HepG2 (cell line): Measurements from ENCODE around the gene EIF4A3. TPM values are rescaled to one million over a fixed set of nuclear protein-coding genes. Genes with fewer than 3 reads are reported as not detected.

ENCODE experiments used
- ATAC-seq: fragments of 200-7000 bp; cut with Tn5 transposase; 3 replicates; pipeline ENCODE4 v1.9.1; 2020; ENCODE audit warnings: mild to moderate bottlenecking, moderate library complexity
- BruUV-seq: library from RNA; stranded (reverse); fragments of 400-500 nt; replicated peaks from 2 replicates; lab custom pipeline; 2021; lab: Mats Ljungman, UMichigan
- CTCF ChIA-PET: fragments of 300-600 bp; formaldehyde crosslinking; extraction: SDS; loops from one replicate; lab custom pipeline; 2021; ENCODE audit warnings: low total read pairs, inconsistent platforms, low intra/inter-chr PET ratio; lab: Yijun Ruan, JAX
- POLR2A ChIA-PET: fragments of 350-600 bp; sonication (Branson Sonifier 250); formaldehyde crosslinking; loops from one replicate; lab custom pipeline; 2020; ENCODE audit warnings: antibody characterized with exemption, inconsistent platforms; lab: Yijun Ruan, JAX
- DNase-seq: peaks from one replicate; pipeline ENCODE4 v3.0.0-alpha.2; 2015; ENCODE audit warnings: low spot score
- FAIRE-seq: peaks from 3 replicates; lab custom pipeline; 2011; peaks lifted over from hg19 to GRCh38; lab: Jason Lieb, UNC
- H2AFZ ChIP-seq: one replicate; pipeline ENCODE4 v1.6.1; 2011; ENCODE audit warnings: low read length, inconsistent platforms
- H3K27ac ChIP-seq: fragments of 300-600 bp; 3 replicates; pipeline ENCODE4 v1.8.0; 2011; ENCODE audit warnings: mixed run types, mild to moderate bottlenecking, mixed read lengths, low read length, inconsistent platforms; ENCODE audit not compliant: insufficient read depth; ENCODE audit errors: extremely low read length
- H3K27me3 ChIP-seq, 2 experiments: fragments of 200-600 bp in 1 of 2; 2 replicates in 1 of 2; 3 replicates in 1 of 2; pipeline versions ENCODE4 v1.6.0 to v1.8.0; 2011; ENCODE audit warnings: low read length in 2 of 2, mild to moderate bottlenecking in 2 of 2, moderate library complexity in 2 of 2, inconsistent platforms in 1 of 2; ENCODE audit not compliant: insufficient read depth in 2 of 2, control insufficient read depth in 1 of 2
- H3K36me3 ChIP-seq, 2 experiments: fragments of 200-600 bp in 1 of 2; replicated peaks in 1 of 2; 2 replicates in 1 of 2; 3 replicates in 1 of 2; pipeline versions ENCODE4 v1.5.1 to v1.8.0; 2011; ENCODE audit warnings: low read length in 2 of 2, inconsistent platforms in 1 of 2; ENCODE audit not compliant: insufficient read depth in 2 of 2, control insufficient read depth in 1 of 2
- H3K4me1 ChIP-seq: 2 replicates; pipeline ENCODE4 v1.5.1; 2012; ENCODE audit warnings: low read length, inconsistent platforms; ENCODE audit not compliant: insufficient read depth
- H3K4me2 ChIP-seq: 2 replicates; pipeline ENCODE4 v1.6.0; 2011; ENCODE audit warnings: low read depth, low read length, inconsistent platforms
- H3K4me3 ChIP-seq, 3 experiments: fragments of 200-600 bp in 1 of 3; sonication (generic), shearing (Covaris generic) in 1 of 3; replicated peaks in 1 of 3; 2 replicates each; pipeline ENCODE4 v1.5.1; 2011 to 2016; ENCODE audit warnings: low read length in 3 of 3, inconsistent platforms in 2 of 3, low read depth in 2 of 3, mild to moderate bottlenecking in 2 of 3, control low read depth in 1 of 3, mixed read lengths in 1 of 3; ENCODE audit not compliant: insufficient read depth in 1 of 3
- H3K79me2 ChIP-seq: one replicate; pipeline ENCODE4 v1.6.1; 2011; ENCODE audit warnings: low read length, inconsistent platforms; ENCODE audit not compliant: insufficient read depth
- H3K9ac ChIP-seq: 2 replicates; pipeline ENCODE4 v1.6.0; 2011; ENCODE audit warnings: mild to moderate bottlenecking, low read depth, low read length, inconsistent platforms; ENCODE audit not compliant: insufficient read depth
- H3K9me3 ChIP-seq: 2 replicates; pipeline ENCODE4 v1.5.1; 2012; ENCODE audit warnings: mild to moderate bottlenecking, low read length
- H4K20me1 ChIP-seq: 2 replicates; pipeline ENCODE4 v1.6.0; 2011; ENCODE audit warnings: inconsistent platforms, mild to moderate bottlenecking, low read length, moderate library complexity; ENCODE audit not compliant: insufficient read depth
- ADNP ChIP-seq: sonication (generic); formaldehyde crosslinking; IDR thresholded peaks from 2 replicates; pipeline ENCODE4 v1.4.0; 2020; ENCODE audit warnings: missing genetic modification reagents
- ATAD3A ChIP-seq: sonication (generic); formaldehyde crosslinking; IDR thresholded peaks from 2 replicates; pipeline ENCODE4 v1.4.0; 2020; ENCODE audit warnings: missing genetic modification reagents
- BORCS8-MEF2B ChIP-seq: sonication (generic); formaldehyde crosslinking; IDR thresholded peaks from 2 replicates; pipeline ENCODE4 v1.8.0; 2022; ENCODE audit warnings: mild to moderate bottlenecking, missing genetic modification reagents
- IRF1 ChIP-seq: sonication (generic); formaldehyde crosslinking; IDR thresholded peaks from 2 replicates; pipeline ENCODE4 v1.4.0; 2020; ENCODE audit warnings: low read depth, mild to moderate bottlenecking, missing genetic modification reagents
- KLF15 ChIP-seq: sonication (generic); formaldehyde crosslinking; IDR thresholded peaks from 2 replicates; pipeline ENCODE4 v1.8.1; 2023; ENCODE audit warnings: borderline replicate concordance, mild to moderate bottlenecking, inconsistent platforms, missing genetic modification reagents, mixed read lengths
- MAFK ChIP-seq, 2 experiments: IDR thresholded peaks in 1 of 2; conservative IDR thresholded peaks in 1 of 2; 2 replicates each; pipeline ENCODE4 v1.6.1; 2011; ENCODE audit warnings: improper control_type of control experiment in 2 of 2, low read length in 2 of 2
- MED1 ChIP-seq: sonication (generic); formaldehyde crosslinking; IDR thresholded peaks from 2 replicates; pipeline ENCODE4 v1.4.0; 2020; ENCODE audit warnings: missing genetic modification reagents
- MYC ChIP-seq: sonication (generic); formaldehyde crosslinking; IDR thresholded peaks from 2 replicates; pipeline ENCODE4 v1.9.0; 2021; ENCODE audit warnings: missing genetic modification reagents, borderline replicate concordance
- NFE2 ChIP-seq: sonication (generic); formaldehyde crosslinking; IDR thresholded peaks from 2 replicates; pipeline ENCODE4 v1.4.0; 2020; ENCODE audit warnings: missing genetic modification reagents
- RFX1 ChIP-seq: fragments of 450-650 bp; IDR thresholded peaks from 2 replicates; pipeline ENCODE4 v1.6.1; 2017
- SNAPC4 ChIP-seq: sonication (generic); formaldehyde crosslinking; IDR thresholded peaks from 2 replicates; pipeline ENCODE4 v1.4.0; 2020; ENCODE audit warnings: mild to moderate bottlenecking, missing genetic modification reagents
- TEAD3 ChIP-seq: optimal IDR thresholded peaks from 2 replicates; pipeline ENCODE3; 2016; ENCODE audit warnings: borderline replicate concordance
- ZBTB42 ChIP-seq: sonication (generic); formaldehyde crosslinking; IDR thresholded peaks from 2 replicates; pipeline ENCODE4 v1.5.0; 2020; ENCODE audit warnings: mild to moderate bottlenecking, missing genetic modification reagents
- ZMYM4 ChIP-seq: sonication (generic); formaldehyde crosslinking; IDR thresholded peaks from 2 replicates; pipeline ENCODE4 v1.8.1; 2023; ENCODE audit warnings: mild to moderate bottlenecking, missing genetic modification reagents
- ZSCAN12 ChIP-seq: sonication (generic); formaldehyde crosslinking; IDR thresholded peaks from 2 replicates; pipeline ENCODE4 v1.9.0; 2021; ENCODE audit warnings: mild to moderate bottlenecking, missing genetic modification reagents
- WGBS: methylation state at CpG from one replicate; pipeline ENCODE4 v1.1.6; 2017; ENCODE audit warnings: low lambda C conversion rate; 5-methylcytosine and 5-hydroxymethylcytosine counted together
- in situ Hi-C: cut with HindIII; loops from 2 replicates; pipeline ENCODE4 v1.10.0; 2017; ENCODE audit warnings: low pct_unique_long_range_greater_than_20kb; ENCODE audit not compliant: extremely low pct_ligation_motif_present
- intact Hi-C: fragments of 100-400 bp; cut with micrococcal nuclease; formaldehyde crosslinking; loops from one replicate; pipeline ENCODE4 v1.10.0; 2022; ENCODE audit not compliant: unreplicated experiment
- polyA plus RNA-seq, 8 experiments: library from polyadenylated mRNA; depleted of rRNA in 3 of 8; stranded (reverse) in 7 of 8; unstranded in 1 of 8; fragments of >200 nt; fragmentation: Illumina TruSeq in 4 of 8; extraction: Trizol in 4 of 8; gene quantifications; 2 replicates each; pipeline versions ENCODE4 v1.2.1 to v1.2.3, GENCODE V29; 2011 to 2016; ENCODE audit warnings: low read depth in 4 of 8, missing spikeins in 1 of 8, mixed read lengths in 1 of 8; ENCODE audit not compliant: insufficient read depth in 1 of 8
- total RNA-seq, 5 experiments: library from RNA; depleted of rRNA; stranded (reverse); fragments of >200 nt; fragmentation: Illumina TruSeq; extraction: Trizol; gene quantifications; 2 replicates each; pipeline ENCODE4 v1.2.3, GENCODE V29; 2016; ENCODE audit warnings: low read depth in 1 of 5
- TF ChIP-seq, protein P1 (sequence below): sonication (generic); formaldehyde crosslinking; IDR thresholded peaks from 2 replicates; pipeline ENCODE4 v1.4.0; 2020; ENCODE audit warnings: mild to moderate bottlenecking, missing genetic modification reagents
- TF ChIP-seq, protein P2 (sequence below): sonication (generic); formaldehyde crosslinking; conservative IDR thresholded peaks from 2 replicates; pipeline ENCODE4 v1.8.1; 2023; ENCODE audit warnings: missing genetic modification reagents

Gene EIF4A3
- total and polyA plus RNA-seq, 2 of the 13 experiments (the other 11 are each of a cell fraction or from before 2014, with no cell fraction given) = 145 to 187 TPM

- peaks cover 3 to 42% of the 10 kb centered on the region in 2 experiments; a peak in 4 of 5 replicates for H3K27me3 ChIP-seq
- no peaks in the 10 kb centered on the region for H3K9me3 ChIP-seq
- H3K36me3 ChIP-seq = no peaks in the 10 kb centered on the region
- DNase-seq (no peak), FAIRE-seq (no peak), ATAC-seq (no peak)
- no peak overlapping the region for H3K4me2 ChIP-seq
- POLR2A ChIA-PET = no interaction called here
- H3K4me1 ChIP-seq = no peaks in the 10 kb centered on the region
- H3K9ac ChIP-seq = no peak overlapping the region
- no TSS peak for BruUV-seq
- H3K4me3 ChIP-seq = no peak overlapping the region
- no peak overlapping the region for H2AFZ ChIP-seq
- intact Hi-C loops (no loop called here), in situ Hi-C loops (no loop called here)
- no peaks in the 10 kb centered on the region for H4K20me1 ChIP-seq
- no peaks in the 10 kb centered on the region for H3K79me2 ChIP-seq
- no peak overlapping the region for H3K27ac ChIP-seq
- 58% methylated on average over 5 of the region's 5 CpGs for WGBS
- CTCF ChIA-PET = no interaction called here
- TF ChIP-seq SNAPC4 (CRISPR knock-in tag) = no peak
- TF ChIP-seq, protein P1, sequence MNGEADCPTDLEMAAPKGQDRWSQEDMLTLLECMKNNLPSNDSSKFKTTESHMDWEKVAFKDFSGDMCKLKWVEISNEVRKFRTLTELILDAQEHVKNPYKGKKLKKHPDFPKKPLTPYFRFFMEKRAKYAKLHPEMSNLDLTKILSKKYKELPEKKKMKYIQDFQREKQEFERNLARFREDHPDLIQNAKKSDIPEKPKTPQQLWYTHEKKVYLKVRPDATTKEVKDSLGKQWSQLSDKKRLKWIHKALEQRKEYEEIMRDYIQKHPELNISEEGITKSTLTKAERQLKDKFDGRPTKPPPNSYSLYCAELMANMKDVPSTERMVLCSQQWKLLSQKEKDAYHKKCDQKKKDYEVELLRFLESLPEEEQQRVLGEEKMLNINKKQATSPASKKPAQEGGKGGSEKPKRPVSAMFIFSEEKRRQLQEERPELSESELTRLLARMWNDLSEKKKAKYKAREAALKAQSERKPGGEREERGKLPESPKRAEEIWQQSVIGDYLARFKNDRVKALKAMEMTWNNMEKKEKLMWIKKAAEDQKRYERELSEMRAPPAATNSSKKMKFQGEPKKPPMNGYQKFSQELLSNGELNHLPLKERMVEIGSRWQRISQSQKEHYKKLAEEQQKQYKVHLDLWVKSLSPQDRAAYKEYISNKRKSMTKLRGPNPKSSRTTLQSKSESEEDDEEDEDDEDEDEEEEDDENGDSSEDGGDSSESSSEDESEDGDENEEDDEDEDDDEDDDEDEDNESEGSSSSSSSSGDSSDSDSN (CRISPR knock-in tag) = no peak
- TF ChIP-seq NFE2 (CRISPR knock-in tag) = no peak
- TF ChIP-seq, protein P2, sequence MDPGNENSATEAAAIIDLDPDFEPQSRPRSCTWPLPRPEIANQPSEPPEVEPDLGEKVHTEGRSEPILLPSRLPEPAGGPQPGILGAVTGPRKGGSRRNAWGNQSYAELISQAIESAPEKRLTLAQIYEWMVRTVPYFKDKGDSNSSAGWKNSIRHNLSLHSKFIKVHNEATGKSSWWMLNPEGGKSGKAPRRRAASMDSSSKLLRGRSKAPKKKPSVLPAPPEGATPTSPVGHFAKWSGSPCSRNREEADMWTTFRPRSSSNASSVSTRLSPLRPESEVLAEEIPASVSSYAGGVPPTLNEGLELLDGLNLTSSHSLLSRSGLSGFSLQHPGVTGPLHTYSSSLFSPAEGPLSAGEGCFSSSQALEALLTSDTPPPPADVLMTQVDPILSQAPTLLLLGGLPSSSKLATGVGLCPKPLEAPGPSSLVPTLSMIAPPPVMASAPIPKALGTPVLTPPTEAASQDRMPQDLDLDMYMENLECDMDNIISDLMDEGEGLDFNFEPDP (CRISPR knock-in tag) = no peak
- no peak for TF ChIP-seq TEAD3 (CRISPR knock-in tag)
- no peak for TF ChIP-seq RFX1
- no peak for TF ChIP-seq ATAD3A (CRISPR knock-in tag)
- TF ChIP-seq ADNP (CRISPR knock-in tag) = no peak
- TF ChIP-seq BORCS8-MEF2B = no peak
- no peak for TF ChIP-seq MYC (CRISPR knock-in tag)
- no peak for TF ChIP-seq ZBTB42
- no peak for TF ChIP-seq MED1 (CRISPR knock-in tag)
- no peak for TF ChIP-seq ZMYM4
- TF ChIP-seq IRF1 (CRISPR knock-in tag) = no peak
- no peak for TF ChIP-seq ZSCAN12 (CRISPR knock-in tag)
- no peak for TF ChIP-seq KLF15 (CRISPR knock-in tag)
- TF ChIP-seq MAFK (conservative IDR thresholded peaks at IDR 0.05 in 1 of 2, IDR thresholded peaks at IDR 0.05 in 1 of 2; ENCODE audit: low read length in 2 of 2) = no peak
Observed at GRCh38 chr17:80169107-80169506, 22.2 kb upstream of the EIF4A3 start.
